ENCODE measurements around the gene ZNF830. TPM values are rescaled to one million over a fixed set of nuclear protein-coding genes. Genes with fewer than 3 reads are reported as not detected.
"Not testable (repeated sequence)": the region's sequence is repeated elsewhere in the genome, so short reads cannot be mapped to it uniquely, and the experiment has no call there.

ZNF830 gene
- total and polyA plus RNA-seq, 7 experiments from 2014 or later: 20.6 to 47.3 (median 30.1) TPM

DNA sequence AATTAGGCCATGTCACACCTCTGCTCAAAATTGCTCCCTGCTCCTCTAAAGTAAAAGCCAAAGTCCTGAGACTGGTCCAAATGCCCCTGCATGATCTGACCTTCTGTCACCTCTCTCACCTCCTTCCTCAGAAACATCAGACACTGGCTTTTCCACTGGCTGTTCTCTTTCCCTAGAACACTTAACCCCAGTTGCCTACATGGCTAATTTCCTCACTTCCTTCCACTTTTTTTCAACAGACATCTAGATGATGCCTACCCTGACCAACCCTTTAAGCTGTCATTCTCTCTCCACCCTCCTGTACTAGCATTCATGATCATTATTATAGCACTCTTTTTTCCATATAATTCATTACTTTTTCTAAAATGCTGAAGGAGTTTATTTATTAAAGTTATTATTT lies 31.1 kb upstream of the ZNF830 start:
- no peaks in the 10 kb centered on the region for H3K4me1 ChIP-seq (ENCODE audit: control insufficient read depth in 2 of 2, insufficient read depth in 2 of 2, low read length in 2 of 2)
- ATAC-seq (no peak), DNase-seq (no peak)
- H3K4me1 Mint-ChIP-seq: no peaks in the 10 kb centered on the region
- H3K9me3 Mint-ChIP-seq: no peaks in the 10 kb centered on the region
- H3K36me3 ChIP-seq (ENCODE audit: control insufficient read depth in 2 of 3, insufficient read depth in 3 of 3, low read length in 3 of 3): no peaks in the 10 kb centered on the region
- no peaks in the 10 kb centered on the region for H3K27me3 ChIP-seq (ENCODE audit: control insufficient read depth in 2 of 2, insufficient read depth in 2 of 2, low read length in 2 of 2)
- no peaks in the 10 kb centered on the region for H3K9me3 ChIP-seq (ENCODE audit: control insufficient read depth in 2 of 3, low read length in 3 of 3)
- H3K27ac Mint-ChIP-seq: no peak overlapping the region
- ChIA-PET CTCF (no interaction called here), POLR2A (no interaction called here)
- H3K4me3 ChIP-seq (ENCODE audit: low read length): no peak overlapping the region
- H3K27ac ChIP-seq (ENCODE audit: low read depth, low read length): no peak overlapping the region
- peaks cover 0 to 23% (median 0%) of the 10 kb centered on the region in 5 donors for H3K27me3 Mint-ChIP-seq
- intact Hi-C loops (cut with micrococcal nuclease): no loop called here
- no peak overlapping the region for H3K4me3 Mint-ChIP-seq
- peaks cover 0 to 16% (median 0%) of the 10 kb centered on the region in 5 donors for H3K36me3 Mint-ChIP-seq

DNA sequence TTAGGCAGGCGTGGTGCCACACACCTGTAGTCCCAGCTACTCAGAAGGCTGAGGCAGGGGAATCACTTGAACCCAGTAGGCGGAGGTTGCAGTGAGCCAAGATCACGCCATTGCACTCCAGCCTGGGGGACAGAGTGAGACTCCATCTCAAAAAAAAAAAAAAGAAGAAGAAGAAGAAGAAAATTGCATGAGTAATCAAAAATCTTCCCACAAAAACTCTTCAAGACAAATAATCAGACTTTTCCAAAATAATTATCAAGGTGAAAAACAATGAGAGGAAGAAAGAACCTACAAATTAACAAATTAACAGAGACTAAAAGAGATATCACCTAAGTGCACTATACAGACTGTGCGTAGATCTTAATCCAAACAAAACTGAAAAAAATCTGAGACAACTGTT lies 10.6 kb upstream of the ZNF830 start:
- H3K27ac ChIP-seq (ENCODE audit: low read depth, low read length); CTCF ChIA-PET; ATAC-seq; H3K4me3 Mint-ChIP-seq; H3K4me1 ChIP-seq (ENCODE audit: control insufficient read depth in 2 of 2, insufficient read depth in 2 of 2, low read length in 2 of 2); H3K4me1 Mint-ChIP-seq; H3K4me3 ChIP-seq (ENCODE audit: low read length); H3K27ac Mint-ChIP-seq; H3K27me3 ChIP-seq (ENCODE audit: control insufficient read depth in 2 of 2, insufficient read depth in 2 of 2, low read length in 2 of 2); H3K36me3 ChIP-seq (ENCODE audit: control insufficient read depth in 2 of 3, insufficient read depth in 3 of 3, low read length in 3 of 3); H3K9me3 Mint-ChIP-seq; POLR2A ChIA-PET; DNase-seq; intact Hi-C loops (cut with micrococcal nuclease); H3K9me3 ChIP-seq (ENCODE audit: control insufficient read depth in 2 of 3, low read length in 3 of 3); H3K36me3 Mint-ChIP-seq: not testable (repeated sequence)
- H3K27me3 Mint-ChIP-seq: peaks cover 0 to 24% (median 0%) of the 10 kb centered on the region in 5 donors

DNA sequence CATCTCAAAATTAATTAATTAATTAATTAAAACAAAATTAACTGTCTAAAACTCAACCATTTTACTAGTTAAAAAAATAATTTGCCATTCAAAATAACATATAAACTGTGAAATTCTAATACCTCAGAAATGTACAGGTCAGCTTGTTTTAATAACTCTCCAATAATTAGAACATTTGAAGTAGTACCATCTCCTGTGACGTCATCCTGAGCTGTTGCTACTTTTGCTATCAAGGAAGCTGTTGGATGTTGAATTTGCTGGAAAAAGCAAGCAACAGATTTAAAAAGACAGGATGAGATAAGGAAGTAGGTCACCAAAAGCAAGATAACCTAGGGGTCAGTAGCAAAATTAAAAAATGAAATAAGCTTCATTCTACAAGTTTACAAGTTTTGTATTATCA lies 2.9 kb upstream of the ZNF830 start:
- Mint-ChIP-seq H3K4me3 (no peak overlapping the region), H3K4me1 (peaks cover 11 to 32% (median 27%) of the 10 kb centered on the region in 7 donors), H3K36me3 (peaks cover 5 to 12% (median 8%) of the 10 kb centered on the region in 5 donors), H3K9me3 (peaks cover 0 to 8% (median 4%) of the 10 kb centered on the region in 11 donors), H3K27me3 (peaks cover 0 to 11% (median 5%) of the 10 kb centered on the region in 5 donors), H3K27ac (no peak overlapping the region)
- no peak for DNase-seq
- POLR2A ChIA-PET: interaction anchor here (0.6 to 1.6 kb wide), 3 partner anchors 21 to 912 kb away, joined by 3 to 6 read pairs (median 3); partner anchors contain the start of gene LIG3
- CTCF ChIA-PET: interaction anchor here (0.7 to 1.7 kb wide), 2 partner anchors 131 to 161 kb away, joined by 3 to 4 read pairs; partner anchors contain the start of gene RAD51D
- Histone ChIP-seq H3K36me3 (ENCODE audit: control insufficient read depth in 2 of 3, insufficient read depth in 3 of 3, low read length in 3 of 3) (peaks cover 0 to 4% (median 0%) of the 10 kb centered on the region in 3 experiments), H3K27me3 (ENCODE audit: control insufficient read depth in 2 of 2, insufficient read depth in 2 of 2, low read length in 2 of 2) (no peaks in the 10 kb centered on the region), H3K9me3 (ENCODE audit: control insufficient read depth in 2 of 3, low read length in 3 of 3) (no peaks in the 10 kb centered on the region), H3K4me1 (ENCODE audit: control insufficient read depth in 2 of 2, insufficient read depth in 2 of 2, low read length in 2 of 2) (peaks cover 14 to 16% of the 10 kb centered on the region in 2 donors), H3K27ac (ENCODE audit: low read depth, low read length) (no peak overlapping the region), H3K4me3 (ENCODE audit: low read length) (no peak overlapping the region)
- intact Hi-C loops (cut with micrococcal nuclease): no loop called here
- ATAC-seq: no peak

DNA sequence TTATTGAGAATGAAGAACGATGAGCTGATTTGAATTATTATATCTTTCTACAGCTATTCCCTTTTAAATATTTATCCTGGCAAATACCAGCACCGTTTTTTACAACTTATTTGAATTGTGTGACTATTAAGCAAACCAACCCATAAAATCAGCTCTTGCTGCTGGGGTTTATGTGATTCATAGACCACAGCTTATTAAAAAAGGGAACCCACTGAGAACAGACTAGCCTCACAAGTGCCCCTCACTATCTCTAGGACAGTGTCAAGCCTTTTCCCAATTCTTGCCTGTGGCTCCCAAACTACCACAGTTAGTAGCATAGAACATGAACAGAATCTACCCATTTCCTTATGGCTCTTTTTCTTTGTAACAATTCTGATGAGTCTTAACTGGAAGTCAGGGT lies 12.8 kb downstream of the ZNF830 start:
- ATAC-seq (no peak), DNase-seq (no peak)
- intact Hi-C loops (cut with micrococcal nuclease): no loop called here
- Histone ChIP-seq H3K4me3 (ENCODE audit: low read length) (no peak overlapping the region), H3K9me3 (ENCODE audit: control insufficient read depth in 2 of 3, low read length in 3 of 3) (no peaks in the 10 kb centered on the region), H3K27ac (ENCODE audit: low read depth, low read length) (no peak overlapping the region), H3K36me3 (ENCODE audit: control insufficient read depth in 2 of 3, insufficient read depth in 3 of 3, low read length in 3 of 3) (no peaks in the 10 kb centered on the region), H3K27me3 (ENCODE audit: control insufficient read depth in 2 of 2, insufficient read depth in 2 of 2, low read length in 2 of 2) (no peaks in the 10 kb centered on the region), H3K4me1 (ENCODE audit: control insufficient read depth in 2 of 2, insufficient read depth in 2 of 2, low read length in 2 of 2) (no peaks in the 10 kb centered on the region)
- H3K27me3 Mint-ChIP-seq: no peaks in the 10 kb centered on the region
- CTCF ChIA-PET: no interaction called here
- peaks cover 0 to 11% (median 2%) of the 10 kb centered on the region in 7 donors for H3K4me1 Mint-ChIP-seq
- H3K4me3 Mint-ChIP-seq: no peak overlapping the region
- POLR2A ChIA-PET: interaction anchor here (0.6 to 1.4 kb wide), 5 partner anchors 10 to 27 kb away, joined by 3 to 6 read pairs (median 3); no protein-coding TSS in a partner anchor
- H3K27ac Mint-ChIP-seq: no peak overlapping the region
- H3K36me3 Mint-ChIP-seq: peaks cover 0 to 9% (median 3%) of the 10 kb centered on the region in 5 donors
- no peaks in the 10 kb centered on the region for H3K9me3 Mint-ChIP-seq

DNA sequence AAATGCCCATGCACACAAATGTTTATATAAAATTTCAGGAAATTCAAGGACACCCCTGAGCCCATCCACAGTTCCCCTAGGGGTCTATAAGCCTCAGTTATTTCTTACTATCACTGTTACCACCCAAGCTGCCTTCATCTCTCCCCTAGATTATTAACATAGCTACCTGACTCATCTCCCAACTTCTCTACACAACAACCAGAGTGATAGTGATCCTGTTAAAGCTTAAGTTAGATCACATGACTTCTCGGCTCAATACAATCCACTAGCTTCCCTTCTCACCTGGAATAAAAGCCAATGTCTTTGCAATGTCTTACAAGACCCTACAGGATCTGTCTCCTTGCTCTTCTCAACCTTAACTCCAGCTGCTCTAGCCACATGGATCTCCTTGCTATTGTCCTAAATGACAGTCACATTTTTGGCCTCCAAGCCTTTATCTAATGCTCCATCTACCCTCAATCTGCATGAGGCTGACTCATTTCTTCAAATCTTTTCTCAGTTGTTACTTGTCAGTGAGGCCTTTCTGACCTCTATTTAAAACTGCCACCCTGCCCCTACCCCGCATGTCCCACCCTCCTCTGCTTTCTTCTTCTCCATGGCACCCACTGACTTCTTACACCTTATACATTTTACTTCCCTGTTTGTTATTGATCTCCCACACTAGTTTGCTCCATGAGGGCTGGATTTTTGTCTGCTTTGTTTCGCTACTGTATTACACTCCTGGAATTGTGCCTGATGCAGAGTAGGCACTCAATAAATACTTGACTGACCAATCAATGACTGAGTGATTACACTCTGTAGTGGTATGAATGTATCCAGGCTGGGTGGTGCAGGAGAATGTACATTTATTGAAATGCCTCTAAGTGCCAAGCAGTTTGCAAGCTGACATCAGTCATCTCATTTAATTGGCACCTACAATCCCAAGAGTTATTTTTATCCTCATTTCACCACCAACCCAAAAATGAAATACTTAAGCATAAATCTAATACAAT lies 13.8 kb downstream of the ZNF830 start:
- H3K27ac ChIP-seq (ENCODE audit: low read depth, low read length): no peak overlapping the region
- CTCF ChIA-PET: no interaction called here
- no peaks in the 10 kb centered on the region for H3K27me3 ChIP-seq (ENCODE audit: control insufficient read depth in 2 of 2, insufficient read depth in 2 of 2, low read length in 2 of 2)
- ATAC-seq (no peak), DNase-seq (no peak)
- intact Hi-C loops (cut with micrococcal nuclease): no loop called here
- peak overlapping the region in 1 of 9 donors; percentile 8 for H3K27ac Mint-ChIP-seq
- H3K36me3 ChIP-seq (ENCODE audit: control insufficient read depth in 2 of 3, insufficient read depth in 3 of 3, low read length in 3 of 3): no peaks in the 10 kb centered on the region
- peaks cover 0 to 6% (median 0%) of the 10 kb centered on the region in 5 donors for H3K36me3 Mint-ChIP-seq
- H3K4me3 Mint-ChIP-seq: no peak overlapping the region
- peaks cover 9 to 20% (median 11%) of the 10 kb centered on the region in 7 donors for H3K4me1 Mint-ChIP-seq
- no peaks in the 10 kb centered on the region for H3K9me3 Mint-ChIP-seq
- POLR2A ChIA-PET: interaction anchor here (0.7 to 1.4 kb wide), 4 partner anchors 11 to 14 kb away, joined by 3 to 6 read pairs (median 3); no protein-coding TSS in a partner anchor
- no peak overlapping the region for H3K4me3 ChIP-seq (ENCODE audit: low read length)
- H3K4me1 ChIP-seq (ENCODE audit: control insufficient read depth in 2 of 2, insufficient read depth in 2 of 2, low read length in 2 of 2): peaks cover 4 to 6% of the 10 kb centered on the region in 2 donors
- no peaks in the 10 kb centered on the region for H3K9me3 ChIP-seq (ENCODE audit: control insufficient read depth in 2 of 3, low read length in 3 of 3)
- no peaks in the 10 kb centered on the region for H3K27me3 Mint-ChIP-seq

DNA sequence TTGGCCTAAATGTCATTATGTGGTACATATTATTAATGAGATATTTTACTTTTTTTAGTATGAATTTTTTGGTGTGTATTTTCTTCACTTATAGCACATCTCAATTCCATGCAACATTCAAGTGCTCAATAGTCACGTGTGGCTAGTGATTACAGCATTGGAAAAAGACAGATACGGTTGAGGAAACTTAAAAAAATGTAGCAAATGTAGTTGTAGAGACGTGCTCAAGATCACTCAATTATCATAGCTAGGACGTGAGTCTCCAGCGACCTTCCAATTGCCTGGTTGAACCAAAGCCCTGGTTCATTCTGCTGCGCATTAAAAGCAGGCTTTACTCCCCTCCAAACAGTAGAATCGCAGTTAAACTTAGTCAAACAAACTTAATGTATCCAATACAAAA lies 17.8 kb downstream of the ZNF830 start:
- Mint-ChIP-seq H3K9me3 (peaks cover 0 to 1% (median 0%) of the 10 kb centered on the region in 11 donors), H3K4me3 (peak overlapping the region in 8 of 10 donors; percentile 27 to 97 (median 44)), H3K27me3 (no peaks in the 10 kb centered on the region), H3K27ac (peak overlapping the region in 8 of 9 donors; percentile 65 to 99 (median 98)), H3K36me3 (peaks cover 0 to 14% (median 8%) of the 10 kb centered on the region in 5 donors), H3K4me1 (peaks cover 33 to 51% (median 43%) of the 10 kb centered on the region in 7 donors)
- peaks cover 0 to 9% (median 0%) of the 10 kb centered on the region in 3 experiments for H3K36me3 ChIP-seq (ENCODE audit: control insufficient read depth in 2 of 3, insufficient read depth in 3 of 3, low read length in 3 of 3)
- no peaks in the 10 kb centered on the region for H3K27me3 ChIP-seq (ENCODE audit: control insufficient read depth in 2 of 2, insufficient read depth in 2 of 2, low read length in 2 of 2)
- intact Hi-C loops (cut with micrococcal nuclease): no loop called here
- no peaks in the 10 kb centered on the region for H3K9me3 ChIP-seq (ENCODE audit: control insufficient read depth in 2 of 3, low read length in 3 of 3)
- POLR2A ChIA-PET: interaction anchor here (0.6 to 5.9 kb wide), 7 partner anchors 15 to 135 kb away, joined by 3 to 44 read pairs (median 7); partner anchors contain the start of genes CCT6B, RFFL and ZNF830
- peaks cover 17 to 26% of the 10 kb centered on the region in 2 donors for H3K4me1 ChIP-seq (ENCODE audit: control insufficient read depth in 2 of 2, insufficient read depth in 2 of 2, low read length in 2 of 2)
- DNase-seq (no peak), ATAC-seq (no peak)
- CTCF ChIA-PET: interaction anchor here (0.6 kb wide), 2 partner anchors 26 to 104 kb away, joined by 3 read pairs; no protein-coding TSS in a partner anchor
- no peak overlapping the region for H3K27ac ChIP-seq (ENCODE audit: low read depth, low read length)
- no peak overlapping the region for H3K4me3 ChIP-seq (ENCODE audit: low read length)
